HEK293T (cell line): ENCODE measurements around the gene SHMT2.

ENCODE experiments used
- ARNT ChIP-seq: fragments of 450-650 bp; IDR thresholded peaks from 2 replicates; pipeline ENCODE4 v1.6.1; 2017; ENCODE audit warnings: mild to moderate bottlenecking
- BHLHE40 ChIP-seq: fragments of 450-650 bp; IDR thresholded peaks from 2 replicates; pipeline ENCODE4 v1.6.1; 2016; ENCODE audit warnings: mild to moderate bottlenecking, moderate library complexity, borderline replicate concordance
- CTBP1 ChIP-seq: fragments of 450-650 bp; IDR thresholded peaks from 2 replicates; pipeline ENCODE4 v1.6.1; 2016; ENCODE audit warnings: borderline replicate concordance
- ELF4 ChIP-seq: fragments of 450-650 bp; IDR thresholded peaks from 2 replicates; pipeline ENCODE4 v1.6.1; 2017; ENCODE audit warnings: antibody characterized with exemption
- FOXA1 ChIP-seq: fragments of 450-650 bp; IDR thresholded peaks from 2 replicates; pipeline ENCODE4 v1.6.1; 2016; ENCODE audit warnings: mild to moderate bottlenecking
- FOXK2 ChIP-seq: fragments of 450-650 bp; IDR thresholded peaks from 2 replicates; pipeline ENCODE4 v1.6.1; 2016; ENCODE audit warnings: mild to moderate bottlenecking
- FOXM1 ChIP-seq: fragments of 450-650 bp; IDR thresholded peaks from 2 replicates; pipeline ENCODE4 v1.6.1; 2017; ENCODE audit warnings: mild to moderate bottlenecking, borderline replicate concordance
- L3MBTL2 ChIP-seq: fragments of 450-650 bp; conservative IDR thresholded peaks from 2 replicates; pipeline ENCODE4 v1.6.1; 2016; ENCODE audit warnings: mild to moderate bottlenecking
- NFRKB ChIP-seq: fragments of 450-650 bp; IDR thresholded peaks from 2 replicates; pipeline ENCODE4 v1.6.1; 2016; ENCODE audit warnings: mild to moderate bottlenecking, moderate library complexity
- PKNOX1 ChIP-seq: fragments of 450-650 bp; IDR thresholded peaks from 2 replicates; pipeline ENCODE4 v1.6.1; 2016
- SP1 ChIP-seq: fragments of 450-650 bp; IDR thresholded peaks from 2 replicates; pipeline ENCODE4 v1.6.1; 2017
- SUZ12 ChIP-seq: fragments of 450-650 bp; IDR thresholded peaks from 2 replicates; pipeline ENCODE4 v1.6.1; 2016; ENCODE audit warnings: mild to moderate bottlenecking
- TARDBP ChIP-seq: fragments of 450-650 bp; IDR thresholded peaks from 2 replicates; pipeline ENCODE4 v1.6.1; 2016
- ZNF384 ChIP-seq: fragments of 450-650 bp; IDR thresholded peaks from 2 replicates; pipeline ENCODE4 v1.6.1; 2016

GRCh38 chr12:57237932-57238853, 8.7 kb downstream of the SHMT2 start:
- TF ChIP-seq SP1: no peak
- TF ChIP-seq NFRKB: no peak
- TF ChIP-seq L3MBTL2: no peak
- no peak for TF ChIP-seq BHLHE40
- TF ChIP-seq ELF4: no peak
- TF ChIP-seq ARNT: no peak
- TF ChIP-seq ZNF384: no peak
- TF ChIP-seq FOXM1: no peak
- TF ChIP-seq CTBP1: no peak
- no peak for TF ChIP-seq FOXK2
- no peak for TF ChIP-seq PKNOX1
- no peak for TF ChIP-seq SUZ12
- TF ChIP-seq TARDBP: no peak
- TF ChIP-seq FOXA1: no peak
